Esophagus (tissue), 2 donors: ENCODE measurements around the gene KLC1. TPM values are rescaled to one million over a fixed set of nuclear protein-coding genes. Genes with fewer than 3 reads are reported as not detected.

Experiments used
- H3K27ac ChIP-seq, 2 donors: one replicate each; pipeline ENCODE4 v1.5.1; 2013; ENCODE audit warnings: low read depth in 2 of 2, mild to moderate bottlenecking in 2 of 2, inconsistent platforms in 1 of 2, low read length in 1 of 2, moderate library complexity in 1 of 2
- H3K27me3 ChIP-seq, 2 donors: one replicate each; pipeline ENCODE4 v1.6.1; 2013; ENCODE audit warnings: low read length in 2 of 2, control low read depth in 1 of 2, mild to moderate bottlenecking in 1 of 2; ENCODE audit not compliant: insufficient read depth in 2 of 2, control insufficient read depth in 1 of 2
- H3K36me3 ChIP-seq, 2 donors: one replicate each; pipeline ENCODE4 v1.6.1; 2013; ENCODE audit warnings: low read length in 1 of 2; ENCODE audit not compliant: control insufficient read depth in 2 of 2, insufficient read depth in 2 of 2
- H3K4me1 ChIP-seq, 2 donors: one replicate each; pipeline ENCODE4 v1.6.1; 2013; ENCODE audit warnings: low read length in 1 of 2; ENCODE audit not compliant: control insufficient read depth in 2 of 2, insufficient read depth in 2 of 2
- H3K4me3 ChIP-seq, 2 donors: one replicate each; pipeline ENCODE4 v1.5.1; 2013; ENCODE audit warnings: low read length in 2 of 2, mild to moderate bottlenecking in 2 of 2, low read depth in 1 of 2, moderate library complexity in 1 of 2
- H3K9me3 ChIP-seq, 2 donors: one replicate each; pipeline ENCODE4 v1.6.1; 2013; ENCODE audit warnings: mild to moderate bottlenecking in 2 of 2, low read depth in 1 of 2, low read length in 1 of 2, moderate library complexity in 1 of 2; ENCODE audit not compliant: control insufficient read depth in 2 of 2, insufficient read depth in 1 of 2
- WGBS, 2 donors: extraction: QIAGEN DNeasy Blood & Tissue Kit; methylation state at CpG; one replicate each; pipeline ENCODE4 v1.1.7; 2013; 5-methylcytosine and 5-hydroxymethylcytosine counted together
- polyA plus RNA-seq, 2 donors: library from polyadenylated mRNA; stranded (reverse); fragments of 200-250 nt; gene quantifications; one replicate each; pipeline ENCODE4 v1.2.3, GENCODE V29; 2013
- donor health status: healthy with polysubstance abuse.
- donor health status: Bipolar disorder and iron deficiency.

Gene KLC1
- polyA plus RNA-seq: 100 to 1,000 TPM in 1 of 2 donors, 10 to 100 TPM in 1; 69.8 to 102 TPM

DNA sequence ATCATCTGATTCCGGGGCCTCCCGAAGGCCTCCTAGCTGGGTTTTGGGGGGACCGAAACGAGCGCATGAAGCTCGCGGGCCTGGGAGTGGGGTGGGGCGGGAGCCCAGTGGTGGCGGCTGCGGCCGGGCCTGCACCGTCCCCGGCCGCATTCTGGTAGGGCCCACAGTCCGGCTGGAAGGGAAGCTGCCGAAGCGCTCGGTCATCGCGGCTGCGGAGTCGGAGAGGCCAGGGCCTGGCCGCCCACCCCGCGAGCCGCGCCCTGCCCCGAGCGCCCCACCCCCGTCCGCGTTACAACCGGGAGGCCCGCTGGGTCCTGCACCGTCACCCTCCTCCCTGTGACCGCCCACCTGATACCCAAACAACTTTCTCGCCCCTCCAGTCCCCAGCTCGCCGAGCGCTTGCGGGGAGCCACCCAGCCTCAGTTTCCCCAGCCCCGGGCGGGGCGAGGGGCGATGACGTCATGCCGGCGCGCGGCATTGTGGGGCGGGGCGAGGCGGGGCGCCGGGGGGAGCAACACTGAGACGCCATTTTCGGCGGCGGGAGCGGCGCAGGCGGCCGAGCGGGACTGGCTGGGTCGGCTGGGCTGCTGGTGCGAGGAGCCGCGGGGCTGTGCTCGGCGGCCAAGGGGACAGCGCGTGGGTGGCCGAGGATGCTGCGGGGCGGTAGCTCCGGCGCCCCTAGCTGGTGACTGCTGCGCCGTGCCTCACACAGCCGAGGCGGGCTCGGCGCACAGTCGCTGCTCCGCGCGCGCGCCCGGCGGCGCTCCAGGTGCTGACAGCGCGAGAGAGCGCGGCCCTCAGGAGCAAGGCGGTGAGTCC, at the start of gene KLC1:
Gene KLC1, plus strand, starts transcription at position 528 of the 819 bp plus-strand sequence. CDS start 25,354 bp downstream, outside the sequence.
- peaks cover 0 to 17% of the 10 kb centered on the region in 2 donors for H3K4me1 ChIP-seq
- no peaks in the 10 kb centered on the region for H3K27me3 ChIP-seq
- no peaks in the 10 kb centered on the region for H3K9me3 ChIP-seq
- 0% methylated on average over 59 to 96 of the region's 97 CpGs for WGBS, 2 donors
- H3K27ac ChIP-seq: peak within 1 kb of the TSS; percentile 90 to 95
- H3K4me3 ChIP-seq: peak within 1 kb of the TSS; percentile 89 to 99
- H3K36me3 ChIP-seq: peaks cover 0 to 2% of the 10 kb centered on the region in 2 donors

- H3K36me3 ChIP-seq: peaks cover 0 to 14% of the 10 kb centered on the region in 2 donors
- peak overlapping the region in 1 of 2 donors; percentile 47 for H3K27ac ChIP-seq
- WGBS, 2 donors: 85 to 91% methylated on average over 11 of the region's 11 CpGs
- H3K27me3 ChIP-seq: no peaks in the 10 kb centered on the region
- H3K4me3 ChIP-seq: no peak overlapping the region
- peaks cover 0 to 12% of the 10 kb centered on the region in 2 donors for H3K4me1 ChIP-seq
- no peaks in the 10 kb centered on the region for H3K9me3 ChIP-seq
Observed at GRCh38 chr14:103581206-103581605, 47.8 kb upstream of the KLC1 start.

DNA sequence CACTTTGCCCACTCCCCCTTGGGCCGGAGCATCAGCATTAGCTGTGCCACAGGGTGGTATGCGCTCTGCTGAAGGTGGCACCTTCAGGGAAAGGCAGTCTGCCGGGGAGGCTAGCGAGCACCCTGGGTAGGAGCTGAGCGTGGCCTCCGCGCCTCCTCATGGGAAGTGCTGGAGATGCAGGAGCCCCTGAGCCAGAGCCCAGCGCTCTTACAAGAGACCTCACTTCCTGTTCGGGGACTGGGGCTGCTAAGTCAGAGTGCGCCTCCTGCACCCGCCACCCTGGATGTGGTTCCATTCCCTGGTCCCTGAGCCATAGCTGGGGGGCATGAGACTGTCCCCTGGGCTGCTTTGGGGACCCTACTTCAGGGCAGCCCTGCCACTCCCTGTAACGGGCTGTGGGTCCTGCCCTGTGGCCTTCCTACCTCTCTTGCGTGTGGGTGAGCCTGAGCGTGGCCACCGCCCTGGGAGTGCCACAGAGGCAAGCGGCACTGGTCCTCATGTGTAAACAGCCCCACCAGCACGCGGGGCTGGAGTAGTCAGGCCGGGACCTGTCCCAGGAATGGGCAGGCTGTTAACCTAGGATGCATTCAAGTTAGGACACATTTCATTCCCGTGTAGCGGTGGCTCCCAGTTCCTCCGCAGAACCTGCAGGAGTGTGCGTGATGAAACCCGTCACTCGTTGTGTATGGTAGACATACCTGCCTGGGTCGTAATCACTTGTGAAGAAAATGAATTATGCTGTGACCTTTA, 46.9 kb upstream of the KLC1 start:
- Histone ChIP-seq H3K9me3 (no peaks in the 10 kb centered on the region), H3K4me1 (peaks cover 0 to 10% of the 10 kb centered on the region in 2 donors), H3K27ac (peak overlapping the region; percentile 67 to 77), H3K4me3 (no peak overlapping the region), H3K27me3 (no peaks in the 10 kb centered on the region), H3K36me3 (peaks cover 0 to 14% of the 10 kb centered on the region in 2 donors)
- WGBS, 2 donors: 65 to 71% methylated on average over 26 of the region's 26 CpGs

DNA sequence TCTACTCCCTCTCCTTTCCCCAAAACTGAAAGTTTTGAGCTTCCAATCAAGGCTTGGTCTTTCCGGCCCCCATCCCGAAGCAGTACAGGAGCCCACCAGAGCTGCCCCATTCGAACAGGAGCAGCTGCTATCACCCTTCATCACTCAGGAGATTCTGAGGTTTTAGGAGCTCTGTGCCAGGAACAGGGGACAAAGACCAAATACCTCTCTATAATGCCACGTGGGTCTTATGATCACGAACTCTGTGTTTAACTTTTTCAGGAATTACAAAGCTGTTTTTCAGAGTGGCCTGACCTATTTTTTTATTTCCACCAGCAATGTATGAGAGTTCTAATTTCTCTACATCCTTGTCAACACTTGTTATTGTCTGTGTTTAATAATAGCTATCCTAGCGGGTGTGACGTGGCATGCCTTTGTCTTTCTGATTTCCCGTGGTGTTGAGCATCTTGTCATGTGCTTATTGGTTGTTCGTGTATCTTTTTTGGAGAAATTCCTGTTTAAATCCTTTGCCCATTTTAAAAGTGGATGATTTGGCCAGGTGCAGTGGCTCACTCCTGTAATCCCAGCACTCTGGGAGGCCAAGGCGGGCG, 44.6 kb upstream of the KLC1 start:
- Histone ChIP-seq H3K4me3 (no peak overlapping the region), H3K27ac (no peak overlapping the region), H3K9me3 (no peaks in the 10 kb centered on the region), H3K27me3 (no peaks in the 10 kb centered on the region), H3K36me3 (peaks cover 0 to 12% of the 10 kb centered on the region in 2 donors), H3K4me1 (peaks cover 0 to 8% of the 10 kb centered on the region in 2 donors)
- WGBS, 2 donors: 86 to 88% methylated on average over 11 of the region's 11 CpGs

DNA sequence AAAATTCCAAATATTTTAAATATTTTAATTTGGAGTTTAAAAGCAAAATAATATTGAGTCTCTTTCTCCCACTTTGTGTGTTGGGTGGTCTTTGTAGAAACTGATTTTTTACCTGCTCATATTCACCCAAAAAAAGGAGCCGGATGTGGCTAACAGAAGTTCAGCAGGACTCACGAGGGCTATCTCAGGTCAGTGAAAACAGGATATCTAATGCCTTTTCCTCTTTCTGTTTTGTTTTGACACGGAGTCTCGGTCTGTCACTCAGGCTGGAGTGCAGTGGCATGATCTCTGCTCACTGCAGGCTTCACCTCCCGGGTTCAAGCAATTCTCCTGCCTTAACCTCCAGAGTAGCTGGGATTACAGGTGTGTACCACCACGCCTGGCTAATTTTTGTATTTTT, 35.4 kb upstream of the KLC1 start:
- 60 to 66% methylated on average over 6 of the region's 6 CpGs for WGBS, 2 donors
- H3K36me3 ChIP-seq: peaks cover 0 to 8% of the 10 kb centered on the region in 2 donors
- no peaks in the 10 kb centered on the region for H3K27me3 ChIP-seq
- no peak overlapping the region for H3K4me3 ChIP-seq
- peaks cover 2 to 7% of the 10 kb centered on the region in 2 donors for H3K4me1 ChIP-seq
- H3K27ac ChIP-seq: no peak overlapping the region
- no peaks in the 10 kb centered on the region for H3K9me3 ChIP-seq

DNA sequence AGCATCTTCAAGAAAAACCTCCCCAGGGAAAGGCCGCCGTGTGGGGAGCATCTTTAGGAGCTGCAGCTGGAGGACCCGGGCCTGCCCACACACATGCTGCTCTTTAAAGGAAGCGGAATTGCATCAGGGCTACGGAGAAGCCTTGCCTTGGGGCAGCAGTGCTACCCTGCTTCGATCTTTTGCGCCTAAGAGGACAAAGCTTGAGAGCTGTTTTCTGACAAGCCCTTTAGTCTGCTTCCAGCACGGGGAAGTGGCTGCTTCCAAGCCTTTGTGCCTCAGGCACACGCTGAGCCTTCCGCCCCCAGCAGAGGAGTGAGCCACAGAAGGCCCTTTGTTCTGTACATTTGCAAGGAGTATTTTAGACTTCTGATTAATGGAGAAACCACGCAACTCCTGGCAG, 34.7 kb upstream of the KLC1 start:
- Histone ChIP-seq H3K27ac (peak overlapping the region; percentile 23 to 59), H3K9me3 (no peaks in the 10 kb centered on the region), H3K4me3 (no peak overlapping the region), H3K4me1 (peaks cover 2 to 7% of the 10 kb centered on the region in 2 donors), H3K36me3 (peaks cover 0 to 3% of the 10 kb centered on the region in 2 donors), H3K27me3 (no peaks in the 10 kb centered on the region)
- WGBS, 2 donors: 32 to 60% methylated on average over 11 of the region's 11 CpGs

GRCh38 chr14:103597623-103598377, 31.2 kb upstream of the KLC1 start:
- Histone ChIP-seq H3K4me3 (no peak overlapping the region), H3K36me3 (no peaks in the 10 kb centered on the region), H3K4me1 (peaks cover 2 to 7% of the 10 kb centered on the region in 2 donors), H3K9me3 (no peaks in the 10 kb centered on the region), H3K27me3 (no peaks in the 10 kb centered on the region), H3K27ac (no peak overlapping the region)
- WGBS, 2 donors: 77 to 80% methylated on average over 10 of the region's 10 CpGs

DNA sequence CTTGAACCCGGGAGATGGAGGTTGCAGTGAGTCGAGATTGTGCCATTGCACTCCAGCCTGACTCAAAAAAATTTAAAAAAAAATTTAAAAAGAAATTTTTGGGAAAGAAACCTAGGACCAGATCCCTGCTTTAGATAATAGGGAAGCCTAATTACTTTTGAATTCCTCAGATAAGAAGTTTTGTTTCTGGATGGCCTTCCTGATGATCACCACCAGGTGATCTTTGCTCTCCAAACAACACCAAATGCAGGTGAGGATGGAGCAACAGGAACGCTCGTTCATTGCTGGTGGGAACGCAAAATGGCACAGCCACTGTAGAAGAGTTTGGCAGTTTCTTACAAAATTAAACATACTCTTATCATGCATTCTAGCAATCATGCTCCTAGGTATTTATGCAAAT, 28.5 kb upstream of the KLC1 start:
- Histone ChIP-seq H3K4me1 (no peaks in the 10 kb centered on the region), H3K36me3 (no peaks in the 10 kb centered on the region), H3K9me3 (no peaks in the 10 kb centered on the region), H3K27me3 (no peaks in the 10 kb centered on the region), H3K27ac (no peak overlapping the region), H3K4me3 (no peak overlapping the region)
- 96 to 97% methylated on average over 5 of the region's 5 CpGs for WGBS, 2 donors

GRCh38 chr14:103604620-103605019, 24.4 kb upstream of the KLC1 start:
- Histone ChIP-seq H3K9me3 (no peaks in the 10 kb centered on the region), H3K27ac (no peak overlapping the region), H3K36me3 (no peaks in the 10 kb centered on the region), H3K27me3 (no peaks in the 10 kb centered on the region), H3K4me1 (peaks cover 4 to 7% of the 10 kb centered on the region in 2 donors), H3K4me3 (no peak overlapping the region)
- 85 to 96% methylated on average over 5 of the region's 5 CpGs for WGBS, 2 donors
